ENCODE data around the gene IQSEC2.

DNA sequence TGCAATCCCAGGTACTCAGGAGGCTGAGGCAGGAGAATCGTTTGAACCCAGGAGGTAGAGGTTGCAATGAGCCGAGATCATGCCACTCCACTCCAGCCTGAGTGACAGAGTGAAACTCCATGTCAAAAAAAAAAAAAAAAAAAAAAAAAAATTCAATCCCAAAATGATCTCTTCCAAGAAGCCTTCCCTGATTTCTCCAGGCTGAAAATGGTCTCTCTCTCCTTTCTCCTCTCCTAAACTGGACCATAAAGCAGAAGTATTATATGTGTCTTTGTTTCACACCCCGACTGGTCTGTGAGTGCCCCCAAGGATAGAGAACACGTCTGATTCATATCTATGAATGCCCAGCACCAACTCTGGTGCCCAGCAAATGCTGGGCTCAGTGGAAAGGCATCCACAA lies 39.1 kb downstream of the IQSEC2 start:
- no peak for TF ChIP-seq CEBPB (IDR thresholded peaks at IDR 0.05)
- no peak for TF ChIP-seq YY1 (IDR thresholded peaks at IDR 0.05; ENCODE audit: low read depth)
- TF ChIP-seq RAD21 (IDR thresholded peaks at IDR 0.05; ENCODE audit: low read depth): no peak
